ENCODE measurements around the gene CCNG1. TPM values are rescaled to one million over a fixed set of nuclear protein-coding genes. Genes with fewer than 3 reads are reported as not detected.
A peak's percentile ranks its signal among the peaks of the same experiment; 100 is the strongest.
"Not testable (repeated sequence)": the region's sequence is repeated elsewhere in the genome, so short reads cannot be mapped to it uniquely, and the experiment has no call there.

CCNG1 gene
- total and polyA plus RNA-seq, 10 donors = 71.7 to 117 (median 103) TPM

GRCh38 chr5:163424836-163425235, 12.6 kb upstream of the CCNG1 start:
- Histone ChIP-seq H3K27ac (no peak overlapping the region), H3K9me3 (no peaks in the 10 kb centered on the region), H3K4me1 (peaks cover 0 to 6% (median 0%) of the 10 kb centered on the region in 6 donors), H3K27me3 (replicated peaks in 1 of 7) (no peaks in the 10 kb centered on the region), H3K36me3 (no peaks in the 10 kb centered on the region), H3K4me3 (no peak overlapping the region)
- no peak for TF ChIP-seq POLR2A (IDR thresholded peaks at IDR 0.05)
- TF ChIP-seq POLR2AphosphoS5 (IDR thresholded peaks at IDR 0.05) = no peak
- TF ChIP-seq, protein P1, sequence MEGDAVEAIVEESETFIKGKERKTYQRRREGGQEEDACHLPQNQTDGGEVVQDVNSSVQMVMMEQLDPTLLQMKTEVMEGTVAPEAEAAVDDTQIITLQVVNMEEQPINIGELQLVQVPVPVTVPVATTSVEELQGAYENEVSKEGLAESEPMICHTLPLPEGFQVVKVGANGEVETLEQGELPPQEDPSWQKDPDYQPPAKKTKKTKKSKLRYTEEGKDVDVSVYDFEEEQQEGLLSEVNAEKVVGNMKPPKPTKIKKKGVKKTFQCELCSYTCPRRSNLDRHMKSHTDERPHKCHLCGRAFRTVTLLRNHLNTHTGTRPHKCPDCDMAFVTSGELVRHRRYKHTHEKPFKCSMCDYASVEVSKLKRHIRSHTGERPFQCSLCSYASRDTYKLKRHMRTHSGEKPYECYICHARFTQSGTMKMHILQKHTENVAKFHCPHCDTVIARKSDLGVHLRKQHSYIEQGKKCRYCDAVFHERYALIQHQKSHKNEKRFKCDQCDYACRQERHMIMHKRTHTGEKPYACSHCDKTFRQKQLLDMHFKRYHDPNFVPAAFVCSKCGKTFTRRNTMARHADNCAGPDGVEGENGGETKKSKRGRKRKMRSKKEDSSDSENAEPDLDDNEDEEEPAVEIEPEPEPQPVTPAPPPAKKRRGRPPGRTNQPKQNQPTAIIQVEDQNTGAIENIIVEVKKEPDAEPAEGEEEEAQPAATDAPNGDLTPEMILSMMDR (IDR thresholded peaks at IDR 0.05 in 8 of 11, conservative IDR thresholded peaks at IDR 0.05 in 3 of 11) = no peak
- intact Hi-C loops (cut with DNase I; ENCODE audit: low total_unique reads) = no loop called here
- DNase-seq = no peak
- WGBS, 5 donors = 85 to 97% (median 95%) methylated on average over 1 of the region's 1 CpG

DNA sequence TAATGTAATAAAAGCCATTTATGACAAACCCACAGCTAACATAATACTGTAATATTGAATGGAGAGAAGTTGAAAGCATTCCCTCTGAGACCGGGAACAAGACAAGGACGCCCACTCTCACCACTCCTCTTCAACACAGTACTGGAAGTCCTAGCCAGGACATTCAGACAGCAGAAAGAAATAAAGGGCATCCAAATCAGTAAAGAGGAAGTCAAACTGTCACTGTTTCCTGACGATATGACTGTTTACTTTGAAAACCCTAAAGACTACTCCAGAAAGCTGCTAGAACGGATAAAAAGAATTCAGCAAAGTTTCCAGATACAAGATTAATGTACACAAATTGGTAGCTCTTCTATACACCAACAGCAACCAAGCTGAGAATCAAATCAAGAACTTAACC, 11.3 kb upstream of the CCNG1 start:
- peak overlapping the region in 4 of 8 donors; percentile 6 to 44 (median 25) for H3K27ac ChIP-seq
- H3K4me1 ChIP-seq; intact Hi-C loops (cut with DNase I; ENCODE audit: low total_unique reads); H3K4me3 ChIP-seq; H3K9me3 ChIP-seq; DNase-seq; H3K27me3 ChIP-seq (replicated peaks in 1 of 7); H3K36me3 ChIP-seq: not testable (repeated sequence)
- peak in 1 of 3 donors; percentile 42 for TF ChIP-seq POLR2AphosphoS5 (IDR thresholded peaks at IDR 0.05)
- 5 to 17% (median 15%) methylated on average over 4 of the region's 4 CpGs for WGBS, 5 donors

DNA sequence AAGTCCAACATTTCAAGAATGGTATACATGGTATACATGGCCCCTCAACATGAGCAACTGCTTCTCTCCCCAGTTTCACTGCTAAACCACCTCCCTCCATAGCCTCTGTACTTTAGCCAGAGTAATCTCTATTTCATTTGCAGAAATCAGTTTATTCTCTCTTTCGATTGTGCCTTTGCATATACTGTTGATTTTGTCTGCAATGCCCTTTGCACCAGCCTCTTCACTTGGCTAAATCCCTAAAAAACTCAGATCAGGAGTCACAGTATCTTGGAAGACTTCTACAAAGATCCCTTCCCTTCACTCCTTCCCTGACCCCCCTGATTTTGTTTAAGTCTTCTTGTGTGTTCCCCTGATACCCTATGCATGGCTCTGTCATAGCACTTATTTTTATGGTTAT, 4.9 kb upstream of the CCNG1 start:
- Histone ChIP-seq H3K9me3 (no peaks in the 10 kb centered on the region), H3K36me3 (no peaks in the 10 kb centered on the region), H3K4me3 (no peak overlapping the region), H3K4me1 (peaks cover 0 to 10% (median 3%) of the 10 kb centered on the region in 6 donors), H3K27me3 (replicated peaks in 1 of 7) (no peaks in the 10 kb centered on the region), H3K27ac (no peak overlapping the region)
- intact Hi-C loops (cut with DNase I; ENCODE audit: low total_unique reads) = no loop called here
- WGBS, 5 donors = 88 to 94% (median 93%) methylated on average over 1 of the region's 1 CpG
- DNase-seq = no peak
- TF ChIP-seq, protein P1 (IDR thresholded peaks at IDR 0.05 in 8 of 11, conservative IDR thresholded peaks at IDR 0.05 in 3 of 11) = no peak
- no peak for TF ChIP-seq POLR2A (IDR thresholded peaks at IDR 0.05)
- no peak for TF ChIP-seq POLR2AphosphoS5 (IDR thresholded peaks at IDR 0.05)

GRCh38 chr5:163433271-163433670, 4.1 kb upstream of the CCNG1 start:
- no peak for DNase-seq
- no peaks in the 10 kb centered on the region for H3K9me3 ChIP-seq
- TF ChIP-seq POLR2A (IDR thresholded peaks at IDR 0.05) (no peak), POLR2AphosphoS5 (IDR thresholded peaks at IDR 0.05) (no peak)
- TF ChIP-seq, protein P1 (IDR thresholded peaks at IDR 0.05 in 8 of 11, conservative IDR thresholded peaks at IDR 0.05 in 3 of 11) = no peak
- no peak overlapping the region for H3K4me3 ChIP-seq
- intact Hi-C loops (cut with DNase I; ENCODE audit: low total_unique reads) = no loop called here
- 55 to 71% (median 67%) methylated on average over 5 of the region's 5 CpGs for WGBS, 5 donors
- H3K27me3 ChIP-seq (replicated peaks in 1 of 7) = no peaks in the 10 kb centered on the region
- no peaks in the 10 kb centered on the region for H3K36me3 ChIP-seq
- H3K27ac ChIP-seq = no peak overlapping the region
- peaks cover under 1 to 16% (median 6%) of the 10 kb centered on the region in 6 donors for H3K4me1 ChIP-seq

- WGBS, 5 donors = 52 to 76% (median 64%) methylated on average over 3 of the region's 3 CpGs
- H3K36me3 ChIP-seq = peaks cover 0 to under 1% (median 0%) of the 10 kb centered on the region in 6 donors
- no peaks in the 10 kb centered on the region for H3K9me3 ChIP-seq
- H3K4me1 ChIP-seq = peaks cover 12 to 28% (median 18%) of the 10 kb centered on the region in 6 donors
- peak overlapping the region in 5 of 8 donors; percentile 19 to 48 (median 23) for H3K27ac ChIP-seq
- no peaks in the 10 kb centered on the region for H3K27me3 ChIP-seq (replicated peaks in 1 of 7)
- no peak for DNase-seq
- intact Hi-C loops (cut with DNase I; ENCODE audit: low total_unique reads) = no loop called here
- no peak for TF ChIP-seq POLR2A (IDR thresholded peaks at IDR 0.05)
- no peak for TF ChIP-seq POLR2AphosphoS5 (IDR thresholded peaks at IDR 0.05)
- TF ChIP-seq, protein P1 (IDR thresholded peaks at IDR 0.05 in 8 of 11, conservative IDR thresholded peaks at IDR 0.05 in 3 of 11) = no peak
- H3K4me3 ChIP-seq = no peak overlapping the region
Observed at GRCh38 chr5:163434401-163434866, 3.0 kb upstream of the CCNG1 start.

All from spleen (tissue), 11 donors.